GM18909 (cell line): Measurements from ENCODE around the gene NEU4.
"Not testable (repeated sequence)": the region's sequence is repeated elsewhere in the genome, so short reads cannot be mapped to it uniquely, and the experiment has no call there.

Experiments used
- ATAC-seq: cut with Tn5 transposase; IDR thresholded peaks from one replicate; pipeline ENCODE4 v1.9.1; 2021; ENCODE audit warnings: mild to moderate bottlenecking; ENCODE audit not compliant: unreplicated experiment, poor library complexity

The NEU4 gene, protein sequence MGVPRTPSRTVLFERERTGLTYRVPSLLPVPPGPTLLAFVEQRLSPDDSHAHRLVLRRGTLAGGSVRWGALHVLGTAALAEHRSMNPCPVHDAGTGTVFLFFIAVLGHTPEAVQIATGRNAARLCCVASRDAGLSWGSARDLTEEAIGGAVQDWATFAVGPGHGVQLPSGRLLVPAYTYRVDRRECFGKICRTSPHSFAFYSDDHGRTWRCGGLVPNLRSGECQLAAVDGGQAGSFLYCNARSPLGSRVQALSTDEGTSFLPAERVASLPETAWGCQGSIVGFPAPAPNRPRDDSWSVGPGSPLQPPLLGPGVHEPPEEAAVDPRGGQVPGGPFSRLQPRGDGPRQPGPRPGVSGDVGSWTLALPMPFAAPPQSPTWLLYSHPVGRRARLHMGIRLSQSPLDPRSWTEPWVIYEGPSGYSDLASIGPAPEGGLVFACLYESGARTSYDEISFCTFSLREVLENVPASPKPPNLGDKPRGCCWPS

DNA sequence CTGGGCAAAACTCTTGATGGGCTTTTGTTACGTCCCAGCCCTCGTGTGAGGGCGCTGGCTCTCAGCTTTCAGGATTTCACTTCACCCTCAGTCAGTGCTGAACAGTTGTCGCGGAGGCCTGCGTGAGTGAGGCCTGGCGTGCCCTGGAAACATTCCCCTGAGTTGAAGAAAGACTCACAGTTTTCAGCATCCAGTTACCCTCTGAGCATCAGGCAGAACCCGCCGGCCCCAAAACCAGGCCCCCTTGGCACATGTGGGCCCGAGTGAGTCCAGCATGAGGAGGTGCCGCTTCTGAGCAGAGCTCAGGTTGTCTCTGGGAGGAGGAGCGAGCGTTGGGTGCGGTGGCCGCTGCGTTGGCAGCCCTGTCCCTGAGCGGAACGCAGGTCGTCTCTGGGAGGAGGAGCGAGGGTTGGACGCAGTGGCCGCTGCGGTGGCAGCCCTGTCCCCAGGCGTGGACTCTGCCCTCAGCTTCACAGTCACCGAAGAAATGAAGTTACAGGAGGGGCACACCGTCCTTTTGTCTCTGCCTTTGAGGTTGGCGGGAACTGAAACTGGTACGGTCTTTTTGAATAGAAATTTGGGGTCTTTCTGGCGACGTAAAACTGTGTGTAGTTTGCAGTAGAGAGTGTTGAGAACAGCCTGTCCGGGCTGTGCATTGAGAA, at the start of gene NEU4:
NEU4 (plus strand) TSS at position 473 of the 662 bp plus-strand sequence. CDS start 5,292 bp downstream, outside the sequence.
- no peak for ATAC-seq

DNA sequence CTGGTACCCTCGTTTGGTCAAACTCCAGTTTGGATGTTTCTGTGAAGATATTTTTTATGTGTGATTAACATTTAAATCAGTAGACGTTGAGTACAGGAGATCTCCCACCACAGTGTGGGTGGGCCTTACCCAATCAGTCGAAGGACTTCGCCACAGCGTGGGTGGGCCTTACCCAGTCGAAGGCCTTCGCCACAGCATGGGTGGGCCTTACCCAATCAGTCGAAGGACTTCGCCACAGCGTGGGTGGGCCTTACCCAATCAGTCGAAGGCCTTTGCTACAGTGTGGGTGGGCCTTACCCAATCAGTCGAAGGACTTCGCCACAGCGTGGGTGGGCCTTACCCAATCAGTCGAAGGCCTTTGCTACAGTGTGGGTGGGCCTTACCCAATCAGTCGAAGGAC, 49.1 kb upstream of the NEU4 start:
- ATAC-seq, result not testable (repeated sequence)

DNA sequence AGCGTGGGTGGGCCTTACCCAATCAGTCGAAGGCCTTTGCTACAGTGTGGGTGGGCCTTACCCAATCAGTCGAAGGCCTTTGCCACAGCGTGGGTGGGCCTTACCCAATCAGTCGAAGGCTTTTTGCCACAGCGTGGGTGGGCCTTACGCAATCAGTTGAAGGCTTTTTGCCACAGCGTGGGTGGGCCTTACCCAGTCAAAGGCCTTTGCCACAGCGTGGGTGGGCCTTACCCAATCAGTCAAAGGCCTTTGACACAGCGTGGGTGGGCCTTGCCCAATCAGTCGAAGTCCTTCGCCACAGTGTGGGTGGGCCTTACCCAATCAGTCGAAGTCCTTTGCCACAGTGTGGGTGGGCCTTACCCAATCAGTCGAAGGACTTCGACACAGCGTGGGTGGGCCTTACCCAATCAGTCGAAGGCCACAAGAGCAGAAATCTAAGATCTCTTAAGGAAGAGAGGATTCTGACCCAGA, 48.7 kb upstream of the NEU4 start:
- no peak for ATAC-seq

DNA sequence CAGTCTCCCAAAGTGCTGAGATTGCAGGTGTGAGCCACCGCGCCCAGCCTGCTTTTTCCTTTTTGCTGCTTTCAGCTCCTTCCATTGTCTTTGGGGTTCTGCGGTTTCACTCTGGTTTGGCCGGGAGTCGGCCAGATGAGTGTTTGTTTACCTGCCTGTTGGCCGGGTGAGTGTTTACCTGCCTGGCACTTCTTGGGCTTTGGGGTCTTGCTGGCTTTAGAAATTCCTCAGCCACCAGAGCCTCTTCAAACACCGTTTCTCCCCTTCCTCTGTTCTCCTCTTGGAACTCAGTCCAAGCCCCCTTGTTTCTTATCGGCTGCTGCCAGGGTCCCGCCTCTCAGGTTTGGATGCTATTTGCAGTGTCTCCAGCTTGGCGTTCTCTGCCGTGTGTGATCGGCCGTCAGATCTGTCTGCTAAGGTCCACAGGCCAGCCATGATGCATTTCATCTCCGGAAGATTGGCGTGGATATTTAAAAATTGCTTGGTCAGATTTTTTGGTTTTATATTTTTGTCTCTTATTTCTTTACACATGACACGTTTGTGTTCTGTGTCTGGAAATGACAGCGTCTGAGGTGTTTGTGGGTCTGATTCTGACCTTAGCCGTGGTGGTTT, 46.6 kb upstream of the NEU4 start:
- ATAC-seq, result no peak

DNA sequence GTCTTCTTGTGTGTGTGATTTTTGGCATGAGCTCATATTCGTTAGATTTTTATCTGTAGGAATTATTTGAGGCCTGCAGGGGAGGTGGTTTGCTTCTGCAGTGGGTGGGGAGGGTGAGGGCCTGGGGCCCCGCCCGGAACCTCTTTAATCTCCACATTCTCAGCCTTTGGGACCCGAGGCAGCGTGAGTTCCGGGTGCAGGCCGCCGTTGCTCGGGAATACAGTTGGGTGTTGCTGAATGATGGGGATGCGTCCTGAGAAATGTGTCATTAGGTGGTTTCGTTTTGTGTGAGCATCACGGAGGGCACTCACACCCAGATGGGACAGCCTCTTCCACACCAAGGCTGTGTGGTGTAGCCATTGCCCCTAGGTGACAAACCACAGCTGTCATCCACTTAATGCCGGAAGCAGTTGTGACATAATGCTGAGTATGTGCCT, 46.0 kb upstream of the NEU4 start:
- no peak for ATAC-seq

DNA sequence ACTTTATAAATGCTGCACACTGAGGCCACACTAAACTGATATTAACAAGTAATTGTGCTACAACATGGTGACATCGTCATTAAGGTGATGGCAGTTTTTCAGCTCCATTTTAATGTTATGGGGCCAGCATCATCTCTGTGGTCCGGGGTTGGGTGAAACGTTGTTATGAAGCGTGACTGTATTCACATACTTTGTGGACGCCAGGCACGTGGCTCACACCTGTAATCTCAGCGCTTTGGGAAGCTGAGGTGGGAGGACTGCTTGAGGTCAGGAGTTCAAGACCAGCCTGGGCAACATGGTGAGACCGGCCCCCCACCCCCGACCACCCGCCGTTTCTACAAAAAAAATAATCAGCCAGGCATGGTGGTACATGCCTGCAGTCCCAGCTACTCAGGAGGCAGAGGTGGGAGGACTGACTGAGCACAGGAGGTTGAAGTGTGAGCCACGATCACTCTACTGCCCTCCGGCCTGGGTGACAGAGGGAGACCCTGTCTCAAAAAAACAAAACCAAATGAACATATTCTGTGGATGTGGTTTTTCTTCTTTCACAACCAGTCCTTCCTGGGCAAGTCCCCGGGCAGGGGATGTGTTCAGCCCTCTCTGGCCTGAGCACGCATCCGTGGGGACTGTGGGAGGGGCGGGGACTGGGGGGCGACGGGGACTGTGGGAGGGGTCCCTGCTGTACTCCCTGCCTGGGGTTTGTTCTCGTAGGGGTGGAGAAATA, 45.3 kb upstream of the NEU4 start:
- no peak for ATAC-seq

DNA sequence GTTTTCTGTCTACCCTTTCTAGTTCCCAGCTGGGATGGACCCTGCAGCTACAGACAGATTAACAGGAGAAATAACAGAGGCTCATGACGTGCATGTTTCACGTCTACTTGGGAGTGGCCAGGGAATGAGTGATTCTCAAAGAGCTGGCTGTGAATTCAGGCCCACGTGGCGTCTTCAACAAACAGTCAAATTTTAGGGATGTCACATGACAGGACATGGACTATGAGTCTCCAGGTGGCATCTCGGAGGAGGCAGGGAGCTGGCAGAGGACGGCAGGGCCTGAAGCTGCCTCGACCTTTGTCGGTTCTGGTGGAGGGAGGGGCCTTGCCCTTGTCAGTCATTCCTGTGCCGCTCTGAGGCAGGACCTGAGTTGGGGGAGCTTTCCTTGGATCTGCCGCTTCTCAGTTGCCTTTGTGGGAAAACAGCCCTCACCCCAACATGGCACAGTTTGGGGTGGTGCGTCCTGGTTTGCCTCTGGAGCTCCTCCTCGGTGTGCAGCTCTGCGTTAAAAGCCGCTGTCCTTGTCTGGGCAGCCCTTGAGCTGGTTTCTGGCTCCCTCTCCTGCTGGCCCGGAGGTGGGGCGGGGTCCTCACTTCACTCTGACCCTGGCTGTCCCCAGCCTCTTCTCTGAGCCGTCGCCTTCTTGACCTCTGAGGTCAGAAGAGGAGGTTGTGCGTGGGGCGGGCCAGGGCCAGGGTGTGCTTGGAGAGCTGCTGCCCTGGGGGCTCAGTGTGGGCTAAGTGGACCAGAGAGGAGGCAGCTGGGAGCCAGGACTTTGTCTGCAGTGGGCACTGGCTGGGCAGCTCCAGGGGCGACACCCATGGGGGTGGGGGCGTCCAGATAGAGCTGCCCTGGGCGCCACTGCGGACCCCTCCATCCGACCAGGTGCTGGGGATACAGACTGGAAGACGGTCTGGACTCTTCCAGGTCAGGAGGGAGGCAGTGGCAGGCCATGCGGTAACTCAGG, 44.4 kb upstream of the NEU4 start:
- no peak for ATAC-seq

DNA sequence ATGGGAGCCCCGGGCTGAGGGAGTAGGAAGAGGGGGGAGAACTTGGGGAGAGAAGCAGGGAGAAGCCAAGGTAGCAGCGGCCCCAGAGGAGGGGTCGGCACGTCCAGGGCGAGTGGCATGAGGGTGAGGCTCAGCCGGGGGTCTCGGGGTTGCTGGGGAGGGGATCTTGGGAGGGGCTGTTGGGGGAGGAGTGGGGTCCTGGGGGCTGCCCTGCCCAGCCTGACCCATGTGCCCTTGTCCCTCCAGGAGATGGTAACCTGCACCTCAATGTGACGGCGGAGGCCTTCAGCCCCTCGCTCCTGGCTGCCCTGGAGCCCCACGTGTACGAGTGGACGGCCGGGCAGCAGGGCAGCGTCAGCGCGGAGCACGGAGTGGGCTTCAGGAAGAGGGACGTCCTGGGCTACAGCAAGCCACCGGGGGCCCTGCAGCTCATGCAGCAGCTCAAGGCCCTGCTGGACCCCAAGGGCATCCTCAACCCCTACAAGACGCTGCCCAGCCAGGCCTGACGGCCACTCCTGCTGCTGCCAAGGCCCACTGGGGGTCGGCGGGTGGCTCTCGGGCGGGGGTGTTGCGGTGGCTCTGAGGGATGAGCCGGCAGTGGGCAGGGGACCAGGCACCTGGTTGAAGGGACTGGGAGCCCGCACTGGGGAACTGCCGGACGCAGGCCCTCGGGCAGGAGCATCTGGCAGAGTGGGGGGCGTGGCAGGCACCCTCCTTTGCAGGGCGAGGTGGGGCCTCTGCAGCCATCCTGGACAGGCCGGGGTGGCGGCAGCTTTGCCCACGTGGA, 41.3 kb upstream of the NEU4 start:
- no peak for ATAC-seq

DNA sequence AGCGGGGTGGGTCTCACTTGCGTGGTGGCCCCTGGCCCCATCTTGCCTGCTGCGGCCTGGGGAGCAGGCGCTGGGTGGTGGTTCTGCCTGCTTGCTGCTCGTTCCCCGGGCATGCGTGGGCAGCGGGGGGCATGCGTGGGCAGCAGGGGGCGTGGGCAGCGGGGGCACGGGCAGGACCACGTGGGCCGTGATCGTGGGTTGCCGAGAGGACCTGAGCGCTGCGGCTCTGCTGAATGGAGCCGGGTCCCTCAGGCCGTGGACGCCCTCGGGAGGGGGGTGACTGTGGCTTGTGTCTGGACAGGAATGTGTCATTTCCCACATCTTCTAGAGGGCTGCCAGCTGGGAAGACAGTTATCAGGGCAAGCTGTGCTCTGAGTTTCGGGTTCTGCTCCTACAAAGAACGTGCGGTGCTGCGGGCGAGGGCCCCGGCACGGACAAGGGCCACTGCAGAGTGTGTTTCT, 40.7 kb upstream of the NEU4 start:
- no peak for ATAC-seq

DNA sequence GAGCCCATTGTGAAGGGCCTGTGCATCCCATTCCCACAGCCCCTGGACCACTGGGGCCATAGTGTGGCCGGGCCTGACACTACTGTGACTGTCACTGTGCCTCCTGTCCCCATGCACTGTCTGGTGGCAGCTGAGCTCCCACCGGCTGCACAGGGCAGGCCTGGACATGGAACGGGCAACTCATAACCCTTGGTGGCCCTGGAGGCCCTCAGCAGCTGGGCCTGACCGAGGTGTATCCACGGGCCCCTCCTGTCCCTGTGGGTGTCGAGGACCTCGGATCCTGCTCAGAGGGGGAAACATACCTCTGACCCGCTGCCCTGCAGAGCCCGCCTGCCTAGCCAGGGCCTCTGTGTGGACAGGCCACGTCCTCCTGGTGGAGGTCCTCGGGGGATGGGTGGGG, 40.1 kb upstream of the NEU4 start:
- ATAC-seq, result no peak

DNA sequence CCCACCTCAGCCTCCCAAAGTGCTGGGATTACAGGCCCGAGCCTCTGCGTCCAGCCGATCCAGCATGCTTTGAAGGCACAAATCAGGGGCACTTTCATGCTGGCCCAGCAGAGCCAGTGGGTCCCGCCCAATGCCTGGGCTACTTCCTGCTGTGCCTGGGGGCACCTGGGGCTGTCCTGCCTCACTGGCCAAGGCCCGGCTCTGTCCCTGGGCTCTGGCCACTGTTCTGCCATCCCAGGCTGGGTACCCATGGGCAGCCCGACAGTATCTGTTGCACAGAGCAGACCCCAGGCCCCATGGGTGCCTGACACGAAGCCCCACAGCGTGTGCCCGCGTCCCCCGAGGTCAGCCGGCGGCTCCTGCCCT, 39.2 kb upstream of the NEU4 start:
- no peak for ATAC-seq

DNA sequence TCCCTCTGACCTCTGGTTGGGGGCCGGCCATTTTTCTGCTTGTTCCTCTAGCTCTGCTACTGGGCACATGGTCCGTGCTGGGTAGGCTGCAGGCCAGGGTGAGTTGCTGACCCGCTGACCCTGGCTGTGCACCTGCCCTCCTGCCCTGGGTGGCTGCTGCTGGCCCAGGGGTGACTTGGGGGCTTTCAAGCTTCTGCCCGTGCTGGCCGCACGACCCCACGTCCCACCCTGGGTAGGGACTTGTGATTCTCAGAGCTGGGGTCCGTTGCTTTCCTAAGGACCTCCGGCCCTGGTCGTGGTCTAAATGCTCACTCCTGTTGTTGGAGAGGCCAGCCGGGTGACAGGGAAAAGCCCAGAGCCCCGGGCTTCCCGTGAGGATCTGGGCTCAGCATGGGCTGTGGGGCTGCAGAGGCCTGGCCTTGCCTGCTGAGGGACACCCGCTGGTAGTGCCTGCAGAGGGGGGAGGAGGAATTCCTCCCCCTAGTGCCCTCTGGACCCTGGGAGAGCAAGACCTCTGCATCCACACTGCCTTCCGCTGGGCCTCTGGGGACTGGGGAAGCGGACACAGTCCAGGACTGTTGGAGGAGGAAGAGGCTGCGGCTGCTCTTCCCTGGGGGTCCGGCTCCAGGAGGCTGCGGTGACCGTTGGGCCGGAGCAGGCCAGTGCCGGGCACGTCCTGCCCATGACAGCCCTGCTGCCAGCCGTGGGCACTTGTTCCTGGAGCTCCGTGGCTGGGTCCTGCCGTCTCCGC, 38.6 kb upstream of the NEU4 start:
- ATAC-seq, result no peak

DNA sequence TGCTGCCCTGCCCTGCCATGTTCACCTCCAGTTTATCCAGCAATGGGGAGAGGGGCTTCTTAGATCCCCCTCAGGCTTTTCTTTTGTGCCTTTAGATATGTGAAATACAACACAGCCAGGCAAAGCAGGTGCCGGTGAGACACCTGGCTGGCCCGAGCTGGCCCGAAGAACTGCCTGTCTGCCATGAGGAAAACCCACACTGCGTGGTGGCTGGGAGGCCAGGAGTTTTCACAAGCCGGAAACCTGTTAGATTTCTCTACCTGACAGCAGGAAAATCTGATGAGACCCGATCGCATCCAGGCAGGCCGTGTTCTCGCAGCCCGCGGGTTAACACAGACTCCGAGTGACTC, 38.1 kb upstream of the NEU4 start:
- no peak for ATAC-seq

DNA sequence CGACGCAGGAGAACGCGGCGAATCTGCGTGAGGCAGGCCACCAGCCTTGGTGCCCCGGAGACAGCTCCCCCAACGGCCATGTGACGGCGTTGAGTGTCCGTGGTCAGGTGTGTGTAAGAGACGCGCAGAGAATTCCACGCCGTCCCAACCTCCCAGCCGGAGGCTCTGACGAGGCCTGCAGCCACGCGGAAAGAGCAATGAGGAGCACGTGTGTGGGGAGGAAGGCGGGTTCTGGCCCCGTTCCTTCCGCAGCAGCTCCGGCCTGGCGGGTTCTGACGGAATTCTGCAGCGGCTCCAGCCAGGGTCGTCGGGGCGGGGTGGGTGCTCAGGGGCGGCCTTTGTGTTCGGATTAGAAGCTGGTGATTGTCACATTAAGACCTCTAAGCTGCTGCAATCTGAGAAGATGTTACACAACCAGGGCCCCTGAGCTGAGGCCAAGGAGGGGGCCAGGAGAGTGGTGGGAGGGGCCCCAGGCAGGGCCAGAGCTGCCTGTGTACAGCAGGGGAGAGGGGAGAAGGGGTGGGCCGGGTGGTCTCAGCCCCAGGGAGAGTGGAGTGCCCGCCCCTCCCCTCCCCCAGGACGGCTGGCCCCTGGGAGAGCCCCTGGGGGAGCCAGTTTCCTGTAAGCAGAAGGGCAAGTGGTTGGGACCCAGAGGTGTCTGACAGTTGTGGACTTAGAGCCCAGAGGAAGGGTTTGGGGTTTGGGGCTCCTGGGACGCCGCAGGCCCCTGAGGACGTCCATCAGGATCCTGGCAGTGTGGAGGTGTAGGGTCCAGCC, 37.5 kb upstream of the NEU4 start:
- ATAC-seq, result no peak

DNA sequence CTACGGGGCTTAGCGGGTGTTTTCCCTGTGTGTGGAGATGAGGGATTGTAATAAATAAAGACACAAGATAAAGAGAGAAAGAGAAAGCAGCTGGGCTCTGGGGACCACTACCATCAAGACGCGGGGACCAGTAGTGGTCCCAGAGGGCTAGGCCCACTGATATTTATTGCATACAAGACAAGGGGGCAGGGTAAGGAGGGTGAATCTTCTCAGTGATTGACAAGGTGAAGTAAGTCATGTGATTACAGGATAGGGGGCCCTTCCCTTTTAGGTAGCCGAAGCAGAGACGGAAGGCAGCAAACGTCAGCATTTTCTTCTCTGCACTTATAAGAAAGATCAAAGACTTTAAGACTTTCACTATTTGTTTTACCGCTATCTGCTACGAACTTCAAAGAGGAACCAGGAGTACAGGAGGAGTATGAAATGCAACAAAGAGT, 36.9 kb upstream of the NEU4 start:
- ATAC-seq, result no peak

DNA sequence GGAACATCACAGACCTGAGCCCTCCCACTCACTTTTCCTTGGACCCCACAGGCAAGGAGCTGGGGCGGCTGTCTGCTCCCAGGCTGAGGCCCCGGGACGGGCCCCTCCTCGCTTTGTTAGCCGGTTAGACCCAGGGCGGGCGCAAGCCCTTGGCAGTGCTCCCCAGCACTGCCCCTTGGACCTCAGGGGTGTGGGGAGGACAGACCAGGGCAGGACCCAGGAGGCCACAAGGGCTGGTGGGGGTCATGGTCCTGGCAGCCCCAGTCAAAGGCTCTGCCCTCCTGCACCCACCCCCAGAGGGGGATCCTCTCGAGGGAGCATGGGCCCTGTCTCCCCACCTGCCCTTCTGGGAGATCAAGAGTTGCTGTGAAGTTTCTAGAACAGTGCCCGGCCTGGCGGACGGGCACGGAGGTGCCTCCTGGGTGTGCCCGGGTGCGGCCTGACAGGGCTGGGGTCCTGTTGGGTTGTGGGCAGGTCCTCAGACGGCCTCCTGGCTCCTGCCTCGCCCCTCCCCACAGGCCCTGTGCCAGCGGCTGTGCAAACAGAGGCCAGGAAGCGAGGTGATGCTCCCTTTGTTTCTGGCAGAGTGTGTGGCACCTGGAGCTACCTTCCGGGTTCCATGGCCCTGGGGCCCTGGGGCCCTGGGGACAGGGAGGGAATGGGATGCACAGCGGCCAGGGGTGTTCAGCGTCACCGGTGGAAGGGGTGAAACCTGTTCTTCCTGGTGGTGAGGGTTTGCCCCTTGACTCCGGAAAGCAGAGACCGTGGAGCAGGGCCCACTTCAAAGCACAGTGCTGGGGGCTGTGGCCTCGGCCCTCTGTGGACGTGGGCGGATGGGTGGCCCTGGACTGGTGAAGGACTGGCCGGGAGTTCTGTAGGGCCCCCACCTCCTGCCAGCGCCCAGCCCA, 35.2 kb upstream of the NEU4 start:
- ATAC-seq, result no peak
